ENCODE measurements around the gene AGPAT2.

GRCh38 chr9:136681945-136682699, 5.1 kb downstream of the AGPAT2 start:
- TF ChIP-seq SIN3A (IDR thresholded peaks at IDR 0.05; ENCODE audit: borderline replicate concordance, insufficient read depth, low read depth, low read length), result no peak
- no peak for TF ChIP-seq CTCF (IDR thresholded peaks at IDR 0.05)
- TF ChIP-seq POLR2AphosphoS5 (IDR thresholded peaks at IDR 0.05; ENCODE audit: low read depth, low read length), result no peak
